ENCODE results near the gene STARD4. TPM values are rescaled to one million over a fixed set of nuclear protein-coding genes. Genes with fewer than 3 reads are reported as not detected.
A peak's percentile ranks its signal among the peaks of the same experiment; 100 is the strongest.

The STARD4 gene
- total RNA-seq, 1 donor from 2014 or later: 29.7 TPM

DNA sequence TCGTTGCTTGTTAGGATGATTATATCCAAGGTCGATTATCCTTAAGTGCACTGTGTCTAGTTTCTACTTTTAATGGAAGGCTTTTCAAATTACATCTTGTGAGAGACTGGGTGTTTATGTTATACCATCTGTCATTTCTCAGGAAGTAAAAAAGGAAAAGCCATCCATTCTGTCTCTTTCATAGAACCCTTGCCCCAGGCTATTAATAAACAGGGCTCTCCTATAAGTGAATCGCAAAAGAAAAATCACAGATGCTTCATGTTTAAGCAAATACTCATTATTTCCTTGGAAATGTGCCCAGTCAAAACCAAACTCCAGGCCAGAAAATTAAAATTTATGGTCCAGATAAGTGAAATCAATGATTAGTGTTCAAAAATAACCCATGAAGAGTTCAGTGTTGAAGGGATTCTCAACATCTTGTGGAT lies 58.1 kb downstream of the STARD4 start:
- H3K27me3 Mint-ChIP-seq (ENCODE audit: unreplicated experiment): no peaks in the 10 kb centered on the region
- DNase-seq (ENCODE audit: extremely low spot score, unreplicated experiment): no peak
- no peak overlapping the region for H3K4me3 Mint-ChIP-seq (ENCODE audit: unreplicated experiment)
- H3K4me1 Mint-ChIP-seq (ENCODE audit: unreplicated experiment): peaks cover 22% of the 10 kb centered on the region
- TF ChIP-seq, protein P1, sequence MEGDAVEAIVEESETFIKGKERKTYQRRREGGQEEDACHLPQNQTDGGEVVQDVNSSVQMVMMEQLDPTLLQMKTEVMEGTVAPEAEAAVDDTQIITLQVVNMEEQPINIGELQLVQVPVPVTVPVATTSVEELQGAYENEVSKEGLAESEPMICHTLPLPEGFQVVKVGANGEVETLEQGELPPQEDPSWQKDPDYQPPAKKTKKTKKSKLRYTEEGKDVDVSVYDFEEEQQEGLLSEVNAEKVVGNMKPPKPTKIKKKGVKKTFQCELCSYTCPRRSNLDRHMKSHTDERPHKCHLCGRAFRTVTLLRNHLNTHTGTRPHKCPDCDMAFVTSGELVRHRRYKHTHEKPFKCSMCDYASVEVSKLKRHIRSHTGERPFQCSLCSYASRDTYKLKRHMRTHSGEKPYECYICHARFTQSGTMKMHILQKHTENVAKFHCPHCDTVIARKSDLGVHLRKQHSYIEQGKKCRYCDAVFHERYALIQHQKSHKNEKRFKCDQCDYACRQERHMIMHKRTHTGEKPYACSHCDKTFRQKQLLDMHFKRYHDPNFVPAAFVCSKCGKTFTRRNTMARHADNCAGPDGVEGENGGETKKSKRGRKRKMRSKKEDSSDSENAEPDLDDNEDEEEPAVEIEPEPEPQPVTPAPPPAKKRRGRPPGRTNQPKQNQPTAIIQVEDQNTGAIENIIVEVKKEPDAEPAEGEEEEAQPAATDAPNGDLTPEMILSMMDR (IDR thresholded peaks at IDR 0.05): no peak
- no peaks in the 10 kb centered on the region for H3K36me3 Mint-ChIP-seq (ENCODE audit: unreplicated experiment)
- H3K27ac Mint-ChIP-seq (ENCODE audit: unreplicated experiment): peak overlapping the region; percentile 38
- H3K9me3 Mint-ChIP-seq (ENCODE audit: unreplicated experiment): no peaks in the 10 kb centered on the region

DNA sequence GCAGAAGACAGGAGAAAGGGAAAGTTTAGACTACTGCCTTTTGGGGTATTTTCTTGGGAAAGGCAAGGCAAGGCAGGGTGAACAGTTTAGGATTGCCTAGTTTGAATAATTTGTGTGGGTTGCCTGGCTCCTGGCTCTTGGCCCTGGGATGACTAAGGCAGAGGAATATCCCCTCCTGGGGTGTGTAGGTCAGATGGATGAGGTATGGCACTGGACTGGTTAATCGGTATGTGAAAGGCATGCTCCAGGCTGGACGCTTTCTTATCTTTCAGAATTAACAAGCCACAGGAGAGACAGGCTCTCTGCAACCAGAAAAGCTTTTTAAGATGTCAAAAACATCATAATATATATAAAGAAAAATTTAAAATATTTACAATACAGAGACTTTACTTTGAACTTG lies 58.6 kb downstream of the STARD4 start:
- peak overlapping the region; percentile 1 for H3K4me3 Mint-ChIP-seq (ENCODE audit: unreplicated experiment)
- H3K9me3 Mint-ChIP-seq (ENCODE audit: unreplicated experiment): no peaks in the 10 kb centered on the region
- no peaks in the 10 kb centered on the region for H3K27me3 Mint-ChIP-seq (ENCODE audit: unreplicated experiment)
- no peaks in the 10 kb centered on the region for H3K36me3 Mint-ChIP-seq (ENCODE audit: unreplicated experiment)
- H3K27ac Mint-ChIP-seq (ENCODE audit: unreplicated experiment): peak overlapping the region; percentile 19
- H3K4me1 Mint-ChIP-seq (ENCODE audit: unreplicated experiment): peaks cover 22% of the 10 kb centered on the region
- TF ChIP-seq, protein P1 (IDR thresholded peaks at IDR 0.05): no peak
- DNase-seq (ENCODE audit: extremely low spot score, unreplicated experiment): no peak

DNA sequence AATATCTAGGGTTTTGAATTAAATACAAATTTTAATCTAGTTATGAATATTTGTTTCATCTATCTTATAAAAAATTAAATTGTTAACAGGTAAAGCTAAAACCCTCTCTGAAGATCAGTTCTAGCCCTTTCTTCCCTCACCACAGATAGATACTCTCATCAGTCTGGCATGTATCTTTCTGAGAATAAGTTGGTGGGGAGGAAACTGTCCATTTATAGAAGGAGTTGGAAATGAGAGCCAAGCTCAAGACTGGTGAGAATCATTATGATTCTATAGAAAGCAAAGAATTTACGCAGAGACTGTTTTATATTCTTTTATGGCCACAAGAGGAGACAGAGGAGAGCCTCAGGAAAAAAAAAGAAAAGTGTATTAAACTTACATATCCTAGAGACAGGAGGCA lies 59.0 kb downstream of the STARD4 start:
- Mint-ChIP-seq H3K9me3 (ENCODE audit: unreplicated experiment) (no peaks in the 10 kb centered on the region), H3K27ac (ENCODE audit: unreplicated experiment) (peak overlapping the region; percentile 19), H3K36me3 (ENCODE audit: unreplicated experiment) (no peaks in the 10 kb centered on the region), H3K4me3 (ENCODE audit: unreplicated experiment) (peak overlapping the region; percentile 1), H3K4me1 (ENCODE audit: unreplicated experiment) (peaks cover 22% of the 10 kb centered on the region), H3K27me3 (ENCODE audit: unreplicated experiment) (no peaks in the 10 kb centered on the region)
- TF ChIP-seq, protein P1 (IDR thresholded peaks at IDR 0.05): no peak
- no peak for DNase-seq (ENCODE audit: extremely low spot score, unreplicated experiment)

DNA sequence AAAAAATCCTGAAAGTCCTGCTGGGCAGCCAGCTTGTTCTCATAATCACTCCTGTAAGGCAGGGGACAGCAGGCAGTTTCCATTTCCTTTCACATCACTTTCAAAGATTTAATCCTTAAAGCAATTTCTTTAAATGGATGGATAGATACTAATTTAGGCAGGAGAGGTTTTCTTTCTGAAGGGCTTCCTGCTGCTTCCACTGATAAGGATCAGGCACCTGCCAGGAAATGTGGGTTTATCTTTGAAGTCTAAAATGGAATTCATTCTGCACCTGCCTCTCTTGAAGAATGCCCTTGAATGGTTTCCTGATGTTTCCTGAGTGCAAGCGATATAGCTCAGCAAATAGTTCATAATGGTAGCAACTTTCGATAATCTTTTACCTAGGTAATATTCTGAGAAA lies 64.5 kb downstream of the STARD4 start:
- no peak for DNase-seq (ENCODE audit: extremely low spot score, unreplicated experiment)
- Mint-ChIP-seq H3K9me3 (ENCODE audit: unreplicated experiment) (peaks cover 4% of the 10 kb centered on the region), H3K36me3 (ENCODE audit: unreplicated experiment) (no peaks in the 10 kb centered on the region), H3K4me1 (ENCODE audit: unreplicated experiment) (peaks cover 7% of the 10 kb centered on the region), H3K27me3 (ENCODE audit: unreplicated experiment) (peaks cover 4% of the 10 kb centered on the region), H3K27ac (ENCODE audit: unreplicated experiment) (no peak overlapping the region), H3K4me3 (ENCODE audit: unreplicated experiment) (no peak overlapping the region)
- TF ChIP-seq, protein P1 (IDR thresholded peaks at IDR 0.05): no peak

DNA sequence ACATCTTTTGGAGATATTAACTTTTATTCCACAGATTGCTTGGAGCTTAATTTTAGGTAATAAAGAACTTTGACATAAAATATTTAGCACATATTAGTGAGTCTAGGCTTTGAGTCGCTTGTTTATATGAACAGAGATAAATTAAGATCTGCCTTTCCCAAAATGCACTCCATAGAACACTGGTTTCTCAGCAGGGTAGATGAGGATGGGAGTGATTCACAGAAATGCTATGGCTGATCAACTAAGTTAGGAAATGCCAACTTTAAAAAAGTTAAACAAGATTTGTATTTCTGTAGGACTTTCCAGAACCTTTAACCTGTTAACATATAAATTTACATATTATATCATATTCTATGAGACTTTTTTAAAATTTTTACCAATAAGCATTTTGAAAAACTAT lies 65.2 kb downstream of the STARD4 start:
- Mint-ChIP-seq H3K36me3 (ENCODE audit: unreplicated experiment) (no peaks in the 10 kb centered on the region), H3K27me3 (ENCODE audit: unreplicated experiment) (peaks cover 4% of the 10 kb centered on the region), H3K4me1 (ENCODE audit: unreplicated experiment) (peaks cover 5% of the 10 kb centered on the region), H3K27ac (ENCODE audit: unreplicated experiment) (no peak overlapping the region), H3K9me3 (ENCODE audit: unreplicated experiment) (peaks cover 4% of the 10 kb centered on the region), H3K4me3 (ENCODE audit: unreplicated experiment) (no peak overlapping the region)
- TF ChIP-seq, protein P1 (IDR thresholded peaks at IDR 0.05): no peak
- no peak for DNase-seq (ENCODE audit: extremely low spot score, unreplicated experiment)

Other genes starting within 250 kb of the STARD4 start
- gene NREP, start 244.7 kb upstream of the STARD4 start, total RNA-seq: 874 and 888 TPM in 2 replicates

Measured in osteocyte (in vitro differentiated cells).